HepG2 (cell line): ENCODE data around the gene NUDT8. TPM values are rescaled to one million over a fixed set of nuclear protein-coding genes. Genes with fewer than 3 reads are reported as not detected.

ENCODE experiments used
- ATF7-NPFF ChIP-seq: sonication (generic); formaldehyde crosslinking; IDR thresholded peaks from 2 replicates; pipeline ENCODE4 v1.8.1; 2023; ENCODE audit warnings: mild to moderate bottlenecking, low read depth, missing genetic modification reagents, moderate library complexity
- CCDC6 ChIP-seq: sonication (generic); formaldehyde crosslinking; IDR thresholded peaks from 2 replicates; pipeline ENCODE4 v1.8.1; 2022; ENCODE audit warnings: mild to moderate bottlenecking, missing genetic modification reagents, moderate library complexity
- CHD4 ChIP-seq: fragments of 200-600 bp; sonication (generic); IDR thresholded peaks from 2 replicates; pipeline ENCODE4 v1.7.0; 2017; ENCODE audit warnings: mild to moderate bottlenecking, low read length, borderline replicate concordance
- EEA1 ChIP-seq: sonication (generic); formaldehyde crosslinking; IDR thresholded peaks from 2 replicates; pipeline ENCODE4 v1.5.1; 2020; ENCODE audit warnings: mild to moderate bottlenecking, missing genetic modification reagents, borderline replicate concordance
- FIP1L1 ChIP-seq: fragments of 200-400 bp; formaldehyde crosslinking; IDR thresholded peaks from 2 replicates; pipeline ENCODE4 v1.6.1; 2018; ENCODE audit warnings: low read depth, mild to moderate bottlenecking, low read length, moderate library complexity, borderline replicate concordance; ENCODE audit not compliant: insufficient read depth
- FOXA3 ChIP-seq: IDR thresholded peaks from 2 replicates; pipeline ENCODE4 v1.6.1; 2016; ENCODE audit warnings: missing genetic modification reagents, missing compliant biosample characterization
- HNRNPLL ChIP-seq: fragments of 200-400 bp; formaldehyde crosslinking; IDR thresholded peaks from 2 replicates; pipeline ENCODE4 v1.6.1; 2017; ENCODE audit warnings: mild to moderate bottlenecking, low read depth, low read length; ENCODE audit not compliant: poor library complexity, severe bottlenecking
- MTA1 ChIP-seq: sonication (generic); formaldehyde crosslinking; IDR thresholded peaks from 2 replicates; pipeline ENCODE4 v1.4.0; 2020; ENCODE audit warnings: missing genetic modification reagents, mild to moderate bottlenecking, borderline replicate concordance
- NFE2L1 ChIP-seq: sonication (generic); formaldehyde crosslinking; IDR thresholded peaks from 2 replicates; pipeline ENCODE4 v1.4.0; 2020; ENCODE audit warnings: missing genetic modification reagents, mild to moderate bottlenecking, borderline replicate concordance
- NR2F6 ChIP-seq, 2 experiments: IDR thresholded peaks; 2 replicates each; pipeline ENCODE4 v1.6.1; 2016; ENCODE audit warnings: antibody characterized with exemption in 1 of 2, mild to moderate bottlenecking in 1 of 2
- PCBP1 ChIP-seq: fragments of 200-400 bp; formaldehyde crosslinking; IDR thresholded peaks from 2 replicates; pipeline ENCODE4 v1.6.1; 2017; ENCODE audit warnings: mild to moderate bottlenecking, low read depth, low read length, borderline replicate concordance
- SCMH1 ChIP-seq: sonication (generic); formaldehyde crosslinking; IDR thresholded peaks from 2 replicates; pipeline ENCODE4 v1.9.0; 2021; ENCODE audit warnings: missing genetic modification reagents, mild to moderate bottlenecking, borderline replicate concordance
- SOX6 ChIP-seq, 2 experiments: fragments of 450-650 bp in 1 of 2; sonication (generic) in 1 of 2; formaldehyde crosslinking in 1 of 2; IDR thresholded peaks; 2 replicates each; pipeline versions ENCODE4 v1.4.0 to v1.6.1; 2017 to 2020; ENCODE audit warnings: antibody characterized with exemption in 1 of 2, mild to moderate bottlenecking in 1 of 2, missing genetic modification reagents in 1 of 2
- TBX2 ChIP-seq: sonication (generic); formaldehyde crosslinking; IDR thresholded peaks from 2 replicates; pipeline ENCODE4 v1.5.0; 2020; ENCODE audit warnings: missing genetic modification reagents, mild to moderate bottlenecking, borderline replicate concordance
- TSC22D2 ChIP-seq: sonication (generic); formaldehyde crosslinking; IDR thresholded peaks from 2 replicates; pipeline ENCODE4 v1.5.1; 2020; ENCODE audit warnings: missing genetic modification reagents, mild to moderate bottlenecking, borderline replicate concordance
- YEATS4 ChIP-seq: sonication (generic); formaldehyde crosslinking; IDR thresholded peaks from 2 replicates; pipeline ENCODE4 v1.4.0; 2020; ENCODE audit warnings: missing genetic modification reagents, borderline replicate concordance
- ZBTB42 ChIP-seq: sonication (generic); formaldehyde crosslinking; IDR thresholded peaks from 2 replicates; pipeline ENCODE4 v1.5.0; 2020; ENCODE audit warnings: mild to moderate bottlenecking, missing genetic modification reagents
- ZBTB44 ChIP-seq: sonication (generic); formaldehyde crosslinking; IDR thresholded peaks from 2 replicates; pipeline ENCODE4 v1.4.0; 2020; ENCODE audit warnings: missing genetic modification reagents
- ZFYVE20 ChIP-seq: sonication (generic); formaldehyde crosslinking; IDR thresholded peaks from 2 replicates; pipeline ENCODE4 v1.8.0; 2023; ENCODE audit warnings: low read depth, mild to moderate bottlenecking, moderate library complexity, missing genetic modification reagents, borderline replicate concordance
- ZMYM2 ChIP-seq: sonication (generic); formaldehyde crosslinking; IDR thresholded peaks from 2 replicates; pipeline ENCODE4 v1.8.0; 2022; ENCODE audit warnings: mild to moderate bottlenecking, missing genetic modification reagents
- ZNF225 ChIP-seq: sonication (generic); formaldehyde crosslinking; IDR thresholded peaks from 2 replicates; pipeline ENCODE4 v1.4.0; 2020; ENCODE audit warnings: mild to moderate bottlenecking, missing genetic modification reagents
- ZNF263 ChIP-seq: sonication (generic); formaldehyde crosslinking; IDR thresholded peaks from 2 replicates; pipeline ENCODE4 v1.4.0; 2020; ENCODE audit warnings: missing genetic modification reagents
- ZNF331 ChIP-seq: sonication (generic); formaldehyde crosslinking; IDR thresholded peaks from 2 replicates; pipeline ENCODE4 v1.4.0; 2020; ENCODE audit warnings: missing genetic modification reagents
- ZNF737 ChIP-seq: sonication (generic); formaldehyde crosslinking; IDR thresholded peaks from 2 replicates; pipeline ENCODE4 v1.5.0; 2020; ENCODE audit warnings: missing genetic modification reagents, mild to moderate bottlenecking, borderline replicate concordance
- ZNF747 ChIP-seq: sonication (generic); formaldehyde crosslinking; IDR thresholded peaks from 2 replicates; pipeline ENCODE4 v1.8.1; 2023; ENCODE audit warnings: missing genetic modification reagents, mild to moderate bottlenecking, borderline replicate concordance
- ZNF761 ChIP-seq: sonication (generic); formaldehyde crosslinking; conservative IDR thresholded peaks from 2 replicates; pipeline ENCODE4 v1.4.0; 2020; ENCODE audit warnings: mild to moderate bottlenecking, missing genetic modification reagents
- ZSCAN21 ChIP-seq: sonication (generic); formaldehyde crosslinking; IDR thresholded peaks from 2 replicates; pipeline ENCODE4 v1.8.0; 2022; ENCODE audit warnings: mild to moderate bottlenecking, missing genetic modification reagents, moderate library complexity, borderline replicate concordance
- polyA plus RNA-seq, 8 experiments: library from polyadenylated mRNA; depleted of rRNA in 3 of 8; stranded (reverse) in 7 of 8; unstranded in 1 of 8; fragments of >200 nt; fragmentation: Illumina TruSeq in 4 of 8; extraction: Trizol in 4 of 8; gene quantifications; 2 replicates each; pipeline versions ENCODE4 v1.2.1 to v1.2.3, GENCODE V29; 2011 to 2016; ENCODE audit warnings: low read depth in 4 of 8, missing spikeins in 1 of 8, mixed read lengths in 1 of 8; ENCODE audit not compliant: insufficient read depth in 1 of 8
- total RNA-seq, 5 experiments: library from RNA; depleted of rRNA; stranded (reverse); fragments of >200 nt; fragmentation: Illumina TruSeq; extraction: Trizol; gene quantifications; 2 replicates each; pipeline ENCODE4 v1.2.3, GENCODE V29; 2016; ENCODE audit warnings: low read depth in 1 of 5
- TF ChIP-seq, protein P1 (sequence below): sonication (generic); formaldehyde crosslinking; IDR thresholded peaks from 2 replicates; pipeline ENCODE4 v1.5.1; 2020; ENCODE audit warnings: mild to moderate bottlenecking, missing genetic modification reagents, moderate library complexity

Gene NUDT8
- total and polyA plus RNA-seq, 2 of the 13 experiments (the other 11 are each of a cell fraction or from before 2014, with no cell fraction given), result 6.7 to 25.8 TPM

DNA sequence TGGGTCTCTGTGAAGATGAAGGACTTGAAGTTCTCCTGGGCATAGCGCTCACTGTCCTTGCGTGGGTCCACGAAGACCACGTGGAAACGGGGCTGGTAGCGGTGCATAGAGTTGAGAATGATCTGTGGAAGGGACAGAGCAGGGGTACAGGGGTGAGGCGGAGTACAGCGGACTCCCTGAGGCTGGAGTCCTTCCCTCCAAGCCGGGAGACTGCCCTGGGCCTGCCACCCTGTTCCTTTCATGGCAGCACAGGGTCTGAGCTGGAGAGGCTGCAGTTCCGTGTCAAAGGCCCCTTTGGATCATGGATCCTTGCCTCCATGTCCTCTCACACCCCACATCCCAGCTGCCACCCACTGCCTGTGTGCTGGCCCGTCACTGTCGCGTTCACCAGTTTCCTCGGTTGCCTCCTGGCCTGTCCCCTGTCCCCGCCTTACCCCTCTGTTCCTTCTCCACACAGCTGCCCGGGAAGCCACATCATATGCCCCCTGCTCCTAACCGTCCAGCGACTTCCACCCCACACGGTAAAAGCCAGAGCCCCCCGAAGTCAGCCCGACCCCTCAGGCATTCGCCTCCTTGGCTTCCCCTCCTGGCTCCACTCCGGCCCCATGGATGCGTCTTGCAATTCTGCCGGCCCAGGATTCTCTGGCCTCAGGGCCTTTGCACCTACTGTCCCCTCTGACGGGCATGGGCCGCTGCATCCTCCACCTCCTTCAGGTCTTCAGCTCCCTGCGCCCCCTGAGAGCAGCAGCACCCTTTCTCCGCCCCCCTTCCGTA is 3.4 kb upstream of the NUDT8 start (continued):
- TF ChIP-seq MTA1 (CRISPR knock-in tag), result no peak
- TF ChIP-seq HNRNPLL, result no peak
- no peak for TF ChIP-seq ZFYVE20 (CRISPR knock-in tag)
- TF ChIP-seq FOXA3, result no peak
- no peak for TF ChIP-seq EEA1 (CRISPR knock-in tag)
- TF ChIP-seq ATF7-NPFF (CRISPR knock-in tag), result no peak
- TF ChIP-seq ZSCAN21, result no peak
- no peak for TF ChIP-seq ZNF737
- TF ChIP-seq ZNF263 (CRISPR knock-in tag), result no peak
- TF ChIP-seq CCDC6 (CRISPR knock-in tag), result no peak
- TF ChIP-seq TBX2 (CRISPR knock-in tag), result no peak
- TF ChIP-seq SCMH1 (CRISPR knock-in tag), result no peak
- no peak for TF ChIP-seq FIP1L1
- TF ChIP-seq ZNF225, result no peak
- TF ChIP-seq CHD4, result peak; percentile 6; the same call in 1 of the 2 replicates
- TF ChIP-seq TSC22D2 (CRISPR knock-in tag), result no peak
- 0 out of 2 replicates have a peak, but pooled peaks have one; percentile 41 for TF ChIP-seq PCBP1
- no peak for TF ChIP-seq SOX6 (IDR thresholded peaks at IDR 0.05)
- no peak for TF ChIP-seq SOX6 (CRISPR knock-in tag; IDR thresholded peaks at IDR 0.05)
- TF ChIP-seq, protein P1, sequence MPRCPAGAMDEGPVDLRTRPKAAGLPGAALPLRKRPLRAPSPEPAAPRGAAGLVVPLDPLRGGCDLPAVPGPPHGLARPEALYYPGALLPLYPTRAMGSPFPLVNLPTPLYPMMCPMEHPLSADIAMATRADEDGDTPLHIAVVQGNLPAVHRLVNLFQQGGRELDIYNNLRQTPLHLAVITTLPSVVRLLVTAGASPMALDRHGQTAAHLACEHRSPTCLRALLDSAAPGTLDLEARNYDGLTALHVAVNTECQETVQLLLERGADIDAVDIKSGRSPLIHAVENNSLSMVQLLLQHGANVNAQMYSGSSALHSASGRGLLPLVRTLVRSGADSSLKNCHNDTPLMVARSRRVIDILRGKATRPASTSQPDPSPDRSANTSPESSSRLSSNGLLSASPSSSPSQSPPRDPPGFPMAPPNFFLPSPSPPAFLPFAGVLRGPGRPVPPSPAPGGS (CRISPR knock-in tag), result 0 out of 2 replicates have a peak, but pooled peaks have one; percentile 12
- no peak for TF ChIP-seq ZBTB42 (CRISPR knock-in tag)
- TF ChIP-seq NR2F6 (IDR thresholded peaks at IDR 0.05), result no peak
- no peak for TF ChIP-seq NR2F6 (CRISPR knock-in tag; IDR thresholded peaks at IDR 0.05)
- TF ChIP-seq YEATS4, result no peak; the same call in 1 of the 2 replicates
- TF ChIP-seq ZBTB44 (CRISPR knock-in tag), result no peak
- TF ChIP-seq ZNF331 (CRISPR knock-in tag), result no peak
- no peak for TF ChIP-seq NFE2L1 (CRISPR knock-in tag)
- TF ChIP-seq ZNF761 (CRISPR knock-in tag), result no peak
- TF ChIP-seq ZMYM2 (CRISPR knock-in tag), result no peak
- no peak for TF ChIP-seq ZNF747 (CRISPR knock-in tag)
